AML-193 (cell line): ENCODE data around the gene SKAP1.
"Not testable (repeated sequence)": the region's sequence is repeated elsewhere in the genome, so short reads cannot be mapped to it uniquely, and the experiment has no call there.

ENCODE experiments used
- DNase-seq, 2 experiments: peaks; one replicate each; lab custom pipeline; 2025; lab: John Stamatoyannopoulos, UW

Gene SKAP1

GRCh38 chr17:48211787-48212186 is 218.2 kb downstream of the SKAP1 start:
- no peak for DNase-seq

GRCh38 chr17:48211011-48211410 is 219.0 kb downstream of the SKAP1 start:
- no peak for DNase-seq

DNA sequence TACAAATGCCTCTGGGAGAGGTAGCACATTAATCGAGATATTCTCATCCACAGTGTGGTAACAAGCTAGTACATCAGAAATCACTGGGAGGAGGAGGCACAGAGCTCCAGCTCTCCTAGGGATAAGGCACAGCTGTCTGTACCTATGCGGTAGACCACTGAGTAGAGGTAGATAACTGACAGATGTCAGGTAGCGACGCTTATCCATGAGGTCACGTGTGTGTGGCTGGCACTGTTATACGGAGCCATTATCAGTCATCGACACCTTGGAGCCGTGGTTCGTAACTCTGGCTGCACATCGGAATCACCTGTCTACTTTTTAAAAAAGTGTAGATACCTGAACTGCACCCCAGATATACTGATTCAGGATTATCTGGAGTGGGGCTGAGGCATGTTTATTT is 220.0 kb downstream of the SKAP1 start:
- DNase-seq = no peak

DNA sequence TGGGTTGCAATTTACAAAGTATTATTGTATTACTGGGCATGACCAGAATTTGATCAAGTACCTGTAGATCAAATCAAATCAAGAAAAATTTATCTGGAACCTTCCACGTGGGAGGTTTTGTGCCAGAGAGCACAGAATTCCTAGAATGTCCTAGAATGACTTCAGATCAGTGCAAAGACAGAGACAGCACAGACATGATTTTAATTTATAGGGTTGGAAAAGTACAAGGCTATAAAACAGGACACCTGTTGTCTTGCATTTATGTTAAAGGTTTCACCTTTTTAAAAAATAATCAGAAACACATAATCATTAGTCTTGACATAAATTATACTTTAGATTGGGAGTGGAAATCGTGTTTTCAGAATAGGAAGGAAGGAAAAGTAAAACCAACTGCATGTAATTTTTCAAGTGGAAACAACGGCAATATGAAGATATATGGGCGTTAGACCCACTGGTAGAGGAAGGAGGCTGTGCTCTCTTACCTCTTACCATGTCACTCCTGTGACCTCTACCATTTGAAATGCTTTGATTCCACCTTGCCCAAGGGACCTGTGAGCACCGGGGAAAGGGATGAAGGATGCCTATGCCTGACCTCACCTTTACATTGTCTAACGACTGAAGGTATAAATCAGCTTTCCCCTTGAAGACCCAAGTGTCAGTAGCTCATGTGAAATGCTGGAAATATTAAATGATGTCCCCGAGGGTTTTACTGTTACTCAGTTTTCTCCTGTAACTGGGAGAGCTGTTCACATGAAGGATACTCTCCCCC is 222.1 kb downstream of the SKAP1 start:
- DNase-seq = no peak

- not testable (repeated sequence) for DNase-seq
Measured at GRCh38 chr17:48207036-48207435, 223.0 kb downstream of the SKAP1 start.

DNA sequence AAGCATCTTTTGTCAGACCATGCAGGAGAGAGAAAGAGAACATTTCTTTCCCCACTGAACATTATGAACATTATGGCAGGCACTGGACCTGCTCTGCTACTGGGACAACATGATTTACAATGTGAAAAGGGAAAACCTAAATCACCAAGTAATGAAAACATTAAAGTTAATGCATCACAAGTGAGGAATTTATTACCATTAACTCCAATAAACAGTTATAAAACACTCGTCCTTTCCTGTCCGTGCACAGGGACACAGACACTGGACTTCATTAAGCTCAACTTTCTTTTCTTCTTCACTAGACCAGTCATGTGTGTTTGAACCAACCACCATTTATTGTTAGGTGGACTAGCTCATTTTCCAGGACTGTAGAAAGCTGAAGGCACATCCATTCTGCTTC is 227.1 kb downstream of the SKAP1 start:
- no peak for DNase-seq

DNA sequence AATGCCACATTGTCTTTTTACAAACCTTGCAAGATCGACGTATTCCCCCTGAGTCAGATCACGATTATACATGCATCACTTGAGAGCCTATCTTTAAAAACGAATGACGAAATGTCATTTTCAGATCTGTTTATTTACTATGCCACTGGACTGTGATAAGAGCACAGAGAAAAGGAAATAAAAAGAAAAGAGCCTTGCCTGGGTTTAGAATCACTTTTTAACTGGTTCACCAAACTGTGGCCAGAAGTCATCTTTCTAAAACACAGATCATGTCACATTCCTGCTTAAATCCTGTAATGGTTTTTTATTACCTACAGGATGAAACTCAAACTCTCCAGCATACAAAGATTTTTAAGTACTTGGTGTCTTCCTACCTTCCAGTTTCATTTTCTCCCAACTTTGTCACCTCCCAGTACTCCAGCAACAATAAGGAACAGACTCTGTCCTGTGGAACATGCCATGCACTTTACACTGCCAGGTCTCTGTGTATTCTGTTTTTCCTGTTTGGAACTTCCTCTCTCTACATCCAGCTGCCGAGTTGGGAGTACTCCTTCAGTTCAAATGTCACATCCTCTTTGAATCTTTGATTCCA is 231.0 kb downstream of the SKAP1 start:
- DNase-seq = no peak

DNA sequence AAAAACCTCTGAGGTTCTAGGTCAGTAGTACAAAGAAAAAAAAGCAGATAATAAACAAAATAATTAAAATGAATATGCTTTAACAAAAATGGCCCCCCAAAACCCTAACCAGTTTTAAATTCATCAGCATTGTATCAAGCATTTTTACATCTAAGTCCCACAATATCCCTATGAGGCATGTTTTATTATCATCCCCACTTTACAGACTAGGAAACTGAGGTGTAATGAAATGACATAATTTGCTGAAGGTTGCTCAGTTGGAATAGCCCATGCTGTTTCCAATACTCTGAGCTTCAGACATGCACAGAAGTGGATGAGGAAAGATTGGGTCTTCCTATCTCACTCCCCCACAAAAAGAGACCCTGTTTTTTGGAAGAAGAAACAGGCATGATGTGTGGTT is 234.1 kb downstream of the SKAP1 start:
- no peak for DNase-seq

- DNase-seq = no peak
Measured at GRCh38 chr17:48194097-48194550, 235.9 kb downstream of the SKAP1 start.

- DNase-seq = no peak
Measured at GRCh38 chr17:48192321-48192731, 237.7 kb downstream of the SKAP1 start.

GRCh38 chr17:48191362-48191761 is 238.7 kb downstream of the SKAP1 start:
- DNase-seq = no peak

GRCh38 chr17:48190871-48191270 is 239.1 kb downstream of the SKAP1 start:
- DNase-seq = no peak

GRCh38 chr17:48187872-48188608 is 242.0 kb downstream of the SKAP1 start:
- DNase-seq = no peak

DNA sequence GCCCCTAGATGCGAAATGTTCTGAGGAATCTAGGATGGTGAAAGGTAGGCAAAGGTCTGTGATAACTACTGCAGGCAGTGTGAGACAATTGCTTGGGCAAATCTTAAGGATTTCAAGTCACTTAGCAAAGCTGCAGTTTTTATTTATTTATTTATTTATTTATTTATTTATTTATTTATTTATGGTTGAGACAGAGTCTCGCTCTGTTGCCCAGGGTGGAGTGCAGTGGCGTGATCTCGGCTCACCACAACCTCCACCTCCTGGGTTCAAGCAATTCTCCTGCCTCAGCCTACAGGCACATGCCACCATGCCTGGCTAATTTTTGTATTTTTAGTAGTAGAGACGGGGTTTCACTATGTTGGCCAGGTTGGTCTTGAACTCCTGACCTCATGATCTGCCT is 243.7 kb downstream of the SKAP1 start:
- not testable (repeated sequence) for DNase-seq

DNA sequence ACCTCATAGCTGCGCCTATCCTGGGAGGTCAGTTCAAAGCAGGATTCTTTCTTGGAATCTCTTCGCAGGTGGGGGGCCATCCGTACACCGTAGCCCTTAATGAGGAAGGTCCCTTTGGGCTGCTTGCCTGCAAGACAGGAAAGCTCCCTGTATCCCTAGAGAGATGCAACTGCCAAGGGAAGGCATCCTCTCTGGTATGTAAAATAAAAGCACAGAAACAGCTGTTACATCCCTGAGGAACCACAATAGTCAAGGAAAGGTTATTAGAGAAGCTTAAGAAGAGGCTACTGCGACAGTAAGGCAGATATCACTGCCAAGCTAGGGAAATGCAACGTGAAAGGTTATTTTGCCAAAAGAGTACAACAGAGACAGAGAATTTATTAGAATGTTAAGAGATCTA is 245.3 kb downstream of the SKAP1 start:
- no peak for DNase-seq

DNA sequence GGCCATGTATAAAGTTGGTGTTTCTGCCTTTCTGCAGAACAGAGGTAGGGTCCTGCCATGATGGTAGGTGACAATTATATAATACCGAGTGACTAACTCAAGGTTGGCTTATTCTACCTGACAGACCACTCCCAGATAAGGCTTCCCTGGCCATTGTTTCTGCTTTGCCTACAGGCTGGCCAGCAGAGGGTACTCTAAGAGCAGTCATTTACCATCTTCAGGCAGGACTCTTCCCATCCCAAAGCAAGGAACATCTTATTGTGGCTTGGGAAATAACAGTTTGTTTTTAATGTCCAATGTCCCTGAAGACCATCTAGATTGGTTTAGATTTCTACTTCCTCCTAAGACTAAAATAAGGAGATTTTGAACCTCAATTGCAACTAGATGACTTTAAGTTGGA is 248.4 kb downstream of the SKAP1 start:
- DNase-seq = peak in 1 of 2 experiments; percentile 16

DNA sequence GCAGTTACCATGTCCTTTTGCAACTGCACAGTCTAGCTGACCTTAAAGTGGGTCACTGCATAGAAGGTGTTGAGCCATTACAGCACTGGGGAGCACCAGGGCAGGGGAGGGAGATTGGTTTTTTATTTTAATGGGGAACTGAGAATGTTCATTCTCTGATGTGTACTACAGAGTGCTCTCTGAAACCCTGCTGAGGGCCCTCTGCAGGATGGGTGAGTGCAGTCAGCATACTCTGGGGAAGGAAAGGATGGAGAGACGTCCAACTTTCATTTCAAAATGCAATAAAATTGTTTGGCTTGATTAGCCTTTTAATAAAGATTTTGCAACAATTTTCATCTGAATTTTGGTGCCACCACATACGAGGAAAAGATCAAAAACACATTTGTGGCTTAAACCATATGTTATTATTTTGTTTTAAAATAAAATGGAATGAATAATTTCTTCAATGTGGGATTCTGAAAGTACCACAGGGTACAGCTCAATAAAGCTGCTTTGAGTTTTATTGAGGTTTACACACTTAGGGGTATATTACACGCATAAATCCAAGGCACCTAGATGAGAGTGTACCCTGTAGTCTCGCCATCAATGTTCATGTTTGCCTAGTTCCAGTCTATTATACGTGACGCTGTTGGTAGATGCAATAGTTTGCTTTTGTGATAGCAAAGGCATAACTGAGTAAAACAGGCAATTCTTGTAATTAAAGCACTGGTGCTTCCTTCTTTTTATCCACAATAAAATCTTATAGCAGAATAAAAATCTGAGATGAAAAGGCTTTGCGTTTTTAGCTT is 249.0 kb downstream of the SKAP1 start:
- no peak for DNase-seq

DNA sequence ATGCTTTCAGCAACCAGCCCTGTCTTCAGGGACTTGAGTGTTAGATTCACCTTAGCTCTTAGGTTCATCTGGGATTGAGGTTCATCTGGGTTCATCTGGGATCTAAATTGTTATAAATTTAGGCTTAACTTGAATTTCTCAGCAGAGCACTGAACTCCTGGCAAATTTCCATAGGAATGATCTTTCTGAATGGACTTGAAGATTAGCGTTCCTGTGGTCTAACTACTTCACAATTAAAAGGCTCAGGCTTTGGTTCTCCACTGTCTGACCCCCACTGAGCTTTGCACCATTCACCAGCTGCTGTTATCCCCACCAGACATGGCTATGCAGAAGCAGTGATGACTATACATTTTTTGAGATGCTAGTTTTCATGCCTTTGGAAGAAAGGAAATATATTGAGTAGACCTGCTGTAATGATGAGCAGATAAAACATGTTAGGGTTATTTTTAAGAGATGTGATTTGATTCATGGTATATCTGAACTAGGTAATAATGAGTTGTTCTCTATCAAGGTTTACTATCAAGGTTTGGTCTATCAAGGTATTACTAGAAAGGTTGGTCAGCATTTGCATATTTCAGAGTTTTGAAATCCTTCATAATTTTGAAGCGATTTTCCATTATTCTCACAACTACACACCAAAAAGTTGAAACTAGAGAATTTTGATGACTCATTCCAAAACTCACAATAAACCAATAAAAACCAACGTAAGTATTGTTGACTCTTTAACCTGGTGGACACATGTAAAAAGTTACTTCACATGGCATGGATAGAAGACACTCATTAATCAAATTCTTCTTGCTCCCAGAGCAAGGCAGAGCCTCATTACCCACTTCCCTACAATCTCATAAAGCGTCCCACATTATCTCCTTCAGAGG is 250.7 kb downstream of the SKAP1 start:
- DNase-seq = no peak

- DNase-seq = no peak
Measured at GRCh38 chr17:48178317-48178716, 251.7 kb downstream of the SKAP1 start.

- DNase-seq = no peak
Measured at GRCh38 chr17:48177816-48178215, 252.2 kb downstream of the SKAP1 start.

DNA sequence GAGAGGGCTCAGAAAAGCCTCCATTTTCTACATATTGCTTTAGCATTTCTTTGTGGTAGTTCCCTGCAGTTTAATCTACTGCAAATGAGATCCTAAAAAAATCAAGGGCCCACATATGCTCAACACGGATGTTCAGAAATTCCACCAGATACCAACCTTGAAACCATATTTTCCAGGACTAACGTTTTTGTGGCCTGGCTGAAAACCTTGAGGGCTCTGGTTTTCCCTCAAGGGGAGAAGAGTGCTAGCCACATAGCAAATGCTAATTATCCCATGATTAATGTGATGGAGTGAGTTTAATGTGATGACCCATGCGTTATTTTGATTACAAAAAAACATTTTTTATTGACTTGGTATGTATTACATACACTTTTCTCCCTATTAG is 253.6 kb downstream of the SKAP1 start:
- DNase-seq = no peak
